ENCODE data around the gene FAF2.

The FAF2 gene

GRCh38 chr5:176418251-176418650 is 29.9 kb upstream of the FAF2 start:
- H3K4me3 ChIP-seq (ENCODE audit: low read depth, low read length), result no peak overlapping the region
- TF ChIP-seq CTCF (IDR thresholded peaks at IDR 0.05; ENCODE audit: low read depth, low read length, missing control alignments), result no peak
- DNase-seq (ENCODE audit: low read depth), result no peak

- DNase-seq (ENCODE audit: low read depth), result no peak
- H3K4me3 ChIP-seq (ENCODE audit: low read depth, low read length), result no peak overlapping the region
- no peak for TF ChIP-seq CTCF (IDR thresholded peaks at IDR 0.05; ENCODE audit: low read depth, low read length, missing control alignments)
Observed at GRCh38 chr5:176420086-176420485, 28.1 kb upstream of the FAF2 start.

- DNase-seq (ENCODE audit: low read depth), result no peak
- no peak overlapping the region for H3K4me3 ChIP-seq (ENCODE audit: low read depth, low read length)
- no peak for TF ChIP-seq CTCF (IDR thresholded peaks at IDR 0.05; ENCODE audit: low read depth, low read length, missing control alignments)
Observed at GRCh38 chr5:176420972-176421544, 27.1 kb upstream of the FAF2 start.

GRCh38 chr5:176424181-176424580 is 24.0 kb upstream of the FAF2 start:
- H3K4me3 ChIP-seq (ENCODE audit: low read depth, low read length), result no peak overlapping the region
- DNase-seq (ENCODE audit: low read depth), result no peak
- TF ChIP-seq CTCF (IDR thresholded peaks at IDR 0.05; ENCODE audit: low read depth, low read length, missing control alignments), result no peak

- DNase-seq (ENCODE audit: low read depth), result no peak
- TF ChIP-seq CTCF (IDR thresholded peaks at IDR 0.05; ENCODE audit: low read depth, low read length, missing control alignments), result no peak
- no peak overlapping the region for H3K4me3 ChIP-seq (ENCODE audit: low read depth, low read length)
Observed at GRCh38 chr5:176425138-176425537, 23.0 kb upstream of the FAF2 start.

GRCh38 chr5:176425791-176426190 is 22.4 kb upstream of the FAF2 start:
- DNase-seq (ENCODE audit: low read depth), result no peak
- TF ChIP-seq CTCF (IDR thresholded peaks at IDR 0.05; ENCODE audit: low read depth, low read length, missing control alignments), result no peak
- H3K4me3 ChIP-seq (ENCODE audit: low read depth, low read length), result no peak overlapping the region

- no peak for TF ChIP-seq CTCF (IDR thresholded peaks at IDR 0.05; ENCODE audit: low read depth, low read length, missing control alignments)
- DNase-seq (ENCODE audit: low read depth), result no peak
- H3K4me3 ChIP-seq (ENCODE audit: low read depth, low read length), result no peak overlapping the region
Observed at GRCh38 chr5:176426876-176427275, 21.3 kb upstream of the FAF2 start.

Measured in GM12864 (cell line).